ENCODE measurements around the gene FAM50A. TPM values are rescaled to one million over a fixed set of nuclear protein-coding genes. Genes with fewer than 3 reads are reported as not detected.
"Not testable (repeated sequence)": the region's sequence is repeated elsewhere in the genome, so short reads cannot be mapped to it uniquely, and the experiment has no call there.

FAM50A gene
- polyA plus RNA-seq (2014; cell fraction: cytosol; rRNA removed): 53.4 and 71.0 TPM in 2 replicates
- 178 and 363 TPM in 2 replicates for polyA plus RNA-seq (2014; cell fraction: nucleus; rRNA removed)

GRCh38 chrX:154443992-154444754 lies at the start of gene FAM50A:
TSS of gene FAM50A (plus strand) at chrX:154444141. CDS start at chrX:154444236, 95 bp downstream.
- peak; percentile 38 for DNase-seq (ENCODE audit: low spot score)

GRCh38 chrX:154396363-154396762 lies 47.6 kb upstream of the FAM50A start:
- not testable (repeated sequence) for DNase-seq (ENCODE audit: low spot score)

GRCh38 chrX:154396973-154397887 lies 46.7 kb upstream of the FAM50A start:
- DNase-seq (ENCODE audit: low spot score): peak; percentile 74

- peak; percentile 97 for DNase-seq (ENCODE audit: low spot score)
Observed at GRCh38 chrX:154397888-154398667, 45.9 kb upstream of the FAM50A start, which contains the start of gene RPL10. TSS of gene RPL10 (plus strand) at chrX:154398377. CDS start at chrX:154398520, 143 bp downstream.

GRCh38 chrX:154398668-154399526 lies 45.0 kb upstream of the FAM50A start:
- DNase-seq (ENCODE audit: low spot score): peak; percentile 81

- no peak for DNase-seq (ENCODE audit: low spot score)
Observed at GRCh38 chrX:154399527-154400368, 44.2 kb upstream of the FAM50A start.

GRCh38 chrX:154400369-154400817 lies 43.5 kb upstream of the FAM50A start:
- DNase-seq (ENCODE audit: low spot score): not testable (repeated sequence)

- DNase-seq (ENCODE audit: low spot score): no peak
Observed at GRCh38 chrX:154401045-154401799, 42.7 kb upstream of the FAM50A start.

GRCh38 chrX:154401918-154402621 lies 41.9 kb upstream of the FAM50A start:
- DNase-seq (ENCODE audit: low spot score): no peak

- DNase-seq (ENCODE audit: low spot score): no peak
Observed at GRCh38 chrX:154402622-154403127, 41.3 kb upstream of the FAM50A start.

GRCh38 chrX:154403192-154403591 lies 40.7 kb upstream of the FAM50A start:
- no peak for DNase-seq (ENCODE audit: low spot score)

- no peak for DNase-seq (ENCODE audit: low spot score)
Observed at GRCh38 chrX:154403858-154404257, 40.1 kb upstream of the FAM50A start.

- no peak for DNase-seq (ENCODE audit: low spot score)
Observed at GRCh38 chrX:154404625-154405192, 39.2 kb upstream of the FAM50A start.

GRCh38 chrX:154408659-154409221 lies 35.2 kb upstream of the FAM50A start:
- DNase-seq (ENCODE audit: low spot score): no peak

- DNase-seq (ENCODE audit: low spot score): no peak
Observed at GRCh38 chrX:154409222-154409871, 34.6 kb upstream of the FAM50A start, which contains the start of gene DNASE1L1. TSS of gene DNASE1L1 (minus strand) at chrX:154409254. CDS start at chrX:154405568, 3,686 bp downstream.

GRCh38 chrX:154411981-154412340 lies 32.0 kb upstream of the FAM50A start:
- peak; percentile 77 for DNase-seq (ENCODE audit: low spot score)
